Measurements from ENCODE around the gene LTF. TPM values are rescaled to one million over a fixed set of nuclear protein-coding genes. Genes with fewer than 3 reads are reported as not detected.

LTF gene
- polyA plus RNA-seq, 3 donors = 5.6 to 13.4 (median 9.1) TPM

- H3K27ac ChIP-seq (ENCODE audit: low read depth, low read length) = no peak overlapping the region
- WGBS, 3 donors = 71 to 91% (median 90%) methylated on average over 6 of the region's 6 CpGs
Measured at GRCh38 chr3:46492890-46493547, 28.3 kb upstream of the LTF start.

- no peak overlapping the region for H3K27ac ChIP-seq (ENCODE audit: low read depth, low read length)
- 52 to 77% (median 76%) methylated on average over 11 of the region's 11 CpGs for WGBS, 3 donors
Measured at GRCh38 chr3:46491089-46492070, 26.7 kb upstream of the LTF start.

- WGBS, 3 donors = 72 to 81% (median 81%) methylated on average over 6 of the region's 6 CpGs
- H3K27ac ChIP-seq (ENCODE audit: low read depth, low read length) = no peak overlapping the region
Measured at GRCh38 chr3:46490338-46491084, 25.8 kb upstream of the LTF start.

GRCh38 chr3:46489875-46490274, 25.2 kb upstream of the LTF start:
- H3K27ac ChIP-seq (ENCODE audit: low read depth, low read length) = no peak overlapping the region
- 58 to 74% (median 60%) methylated on average over 1 of the region's 1 CpG for whole genome bisulfite sequencing, 3 donors

- 82 to 87% (median 83%) methylated on average over 4 of the region's 4 CpGs for WGBS, 3 donors
- H3K27ac ChIP-seq (ENCODE audit: low read depth, low read length) = no peak overlapping the region
Measured at GRCh38 chr3:46489381-46489780, 24.7 kb upstream of the LTF start.

- 10 to 11% (median 11%) methylated on average over 26 of the region's 26 CpGs for WGBS, 3 donors
- H3K27ac ChIP-seq (ENCODE audit: low read depth, low read length) = no peak overlapping the region
Measured at GRCh38 chr3:46488735-46489361, 24.1 kb upstream of the LTF start.

GRCh38 chr3:46485779-46486175, 21.1 kb upstream of the LTF start:
- H3K27ac ChIP-seq (ENCODE audit: low read depth, low read length) = no peak overlapping the region
- WGBS, 3 donors = 69 to 92% (median 89%) methylated on average over 4 of the region's 4 CpGs

- H3K27ac ChIP-seq (ENCODE audit: low read depth, low read length) = no peak overlapping the region
- WGBS, 3 donors = 45 to 71% (median 69%) methylated on average over 10 of the region's 10 CpGs
Measured at GRCh38 chr3:46484911-46485778, 20.4 kb upstream of the LTF start.

- H3K27ac ChIP-seq (ENCODE audit: low read depth, low read length) = no peak overlapping the region
- 92 to 95% (median 94%) methylated on average over 1 of the region's 1 CpG for WGBS, 3 donors
Measured at GRCh38 chr3:46484388-46484787, 19.7 kb upstream of the LTF start.

GRCh38 chr3:46483825-46484224, 19.1 kb upstream of the LTF start:
- WGBS, 3 donors = 90 to 93% (median 92%) methylated on average over 2 of the region's 2 CpGs
- no peak overlapping the region for H3K27ac ChIP-seq (ENCODE audit: low read depth, low read length)

- H3K27ac ChIP-seq (ENCODE audit: low read depth, low read length) = no peak overlapping the region
- WGBS, 3 donors = 47 to 98% (median 90%) methylated on average over 1 of the region's 1 CpG
Measured at GRCh38 chr3:46482632-46483350, 18.1 kb upstream of the LTF start.

GRCh38 chr3:46481636-46482035, 16.9 kb upstream of the LTF start:
- H3K27ac ChIP-seq (ENCODE audit: low read depth, low read length) = no peak overlapping the region
- 88 to 95% (median 90%) methylated on average over 4 of the region's 4 CpGs for WGBS, 3 donors

GRCh38 chr3:46480491-46481195, 15.9 kb upstream of the LTF start:
- WGBS, 3 donors = 76 to 88% (median 84%) methylated on average over 6 of the region's 6 CpGs
- H3K27ac ChIP-seq (ENCODE audit: low read depth, low read length) = no peak overlapping the region

GRCh38 chr3:46479696-46480095, 15.0 kb upstream of the LTF start:
- no peak overlapping the region for H3K27ac ChIP-seq (ENCODE audit: low read depth, low read length)
- WGBS, 3 donors = 73 to 86% (median 82%) methylated on average over 5 of the region's 5 CpGs

- WGBS, 3 donors = 88 to 96% (median 89%) methylated on average over 5 of the region's 5 CpGs
- no peak overlapping the region for H3K27ac ChIP-seq (ENCODE audit: low read depth, low read length)
Measured at GRCh38 chr3:46479021-46479420, 14.3 kb upstream of the LTF start.

GRCh38 chr3:46478341-46478740, 13.6 kb upstream of the LTF start:
- H3K27ac ChIP-seq (ENCODE audit: low read depth, low read length) = no peak overlapping the region
- 62 to 90% (median 63%) methylated on average over 5 of the region's 5 CpGs for WGBS, 3 donors
